ENCODE data around the gene RHOJ.

RHOJ gene

DNA sequence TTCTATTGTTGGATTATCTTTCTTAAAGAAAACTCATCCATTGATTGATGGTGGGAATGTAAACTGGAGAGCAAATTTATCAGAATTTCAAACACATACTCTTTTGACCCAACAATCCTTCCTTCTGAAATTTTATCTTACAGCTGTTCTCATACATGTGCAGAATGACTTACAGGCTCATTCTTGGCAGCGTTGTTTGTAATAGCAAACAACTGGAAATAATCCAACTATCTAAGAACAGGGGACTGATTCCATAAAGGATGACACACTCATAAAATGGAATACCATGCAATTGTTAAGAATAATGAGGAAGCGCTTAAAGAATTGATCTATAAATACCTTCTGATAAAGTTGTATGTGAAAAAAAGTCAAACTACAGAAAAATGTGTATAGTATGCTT is 24.0 kb downstream of the RHOJ start:
- Histone ChIP-seq H3K9me3 (ENCODE audit: control insufficient read depth, insufficient read depth, low read length) (no peaks in the 10 kb centered on the region), H3K4me3 (ENCODE audit: low read length) (no peak overlapping the region), H3K27ac (ENCODE audit: low read length) (no peak overlapping the region), H3K36me3 (ENCODE audit: control insufficient read depth, insufficient read depth, low read length) (no peaks in the 10 kb centered on the region), H3K27me3 (ENCODE audit: control insufficient read depth, insufficient read depth, low read length) (no peaks in the 10 kb centered on the region), H3K4me1 (ENCODE audit: control insufficient read depth, insufficient read depth, low read length) (no peaks in the 10 kb centered on the region)
- no CpG with 5 or more reads among the region's 2 CpGs for WGBS (ENCODE audit: insufficient coverage, insufficient read length)
- DNase-seq (ENCODE audit: low read depth, low spot score): no peak

DNA sequence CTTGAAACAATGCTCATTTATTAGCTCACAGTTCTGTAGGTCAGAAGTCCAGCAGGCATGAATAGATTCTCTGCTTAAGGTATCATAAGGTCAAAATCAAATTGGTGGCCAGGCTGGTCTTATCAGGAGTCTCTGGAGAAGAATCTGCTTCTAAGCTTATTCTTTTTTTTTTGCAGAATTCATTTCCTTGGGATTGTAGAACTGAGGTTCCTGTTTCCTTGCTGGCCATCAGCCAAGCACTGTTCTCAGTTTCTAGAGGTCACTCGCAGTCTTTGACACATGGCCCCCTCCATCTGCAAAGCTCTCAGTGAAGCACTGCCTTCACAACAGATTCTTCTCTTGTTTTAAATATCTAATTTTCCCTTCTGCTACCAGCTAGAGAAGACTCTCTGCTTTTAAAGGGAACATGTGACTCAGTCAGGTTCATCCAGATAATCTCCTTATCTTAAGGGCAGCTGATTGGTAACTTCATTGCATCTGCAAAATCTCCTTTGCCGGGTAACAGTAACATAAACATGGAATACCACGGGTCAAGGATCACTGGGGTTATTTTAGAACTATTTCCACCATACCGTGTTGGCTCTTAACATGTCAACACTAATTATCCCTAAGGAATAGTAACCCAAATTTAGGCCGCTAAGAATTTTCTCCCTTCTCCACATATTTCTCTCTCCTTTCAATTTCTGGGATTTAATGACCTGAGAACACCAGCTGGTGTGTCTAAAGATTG is 25.3 kb downstream of the RHOJ start:
- H3K4me1 ChIP-seq (ENCODE audit: control insufficient read depth, insufficient read depth, low read length): no peaks in the 10 kb centered on the region
- no peaks in the 10 kb centered on the region for H3K36me3 ChIP-seq (ENCODE audit: control insufficient read depth, insufficient read depth, low read length)
- H3K27me3 ChIP-seq (ENCODE audit: control insufficient read depth, insufficient read depth, low read length): no peaks in the 10 kb centered on the region
- no CpG with 5 or more reads among the region's 5 CpGs for WGBS (ENCODE audit: insufficient coverage, insufficient read length)
- no peak for DNase-seq (ENCODE audit: low read depth, low spot score)
- no peak overlapping the region for H3K27ac ChIP-seq (ENCODE audit: low read length)
- H3K4me3 ChIP-seq (ENCODE audit: low read length): no peak overlapping the region
- H3K9me3 ChIP-seq (ENCODE audit: control insufficient read depth, insufficient read depth, low read length): no peaks in the 10 kb centered on the region

DNA sequence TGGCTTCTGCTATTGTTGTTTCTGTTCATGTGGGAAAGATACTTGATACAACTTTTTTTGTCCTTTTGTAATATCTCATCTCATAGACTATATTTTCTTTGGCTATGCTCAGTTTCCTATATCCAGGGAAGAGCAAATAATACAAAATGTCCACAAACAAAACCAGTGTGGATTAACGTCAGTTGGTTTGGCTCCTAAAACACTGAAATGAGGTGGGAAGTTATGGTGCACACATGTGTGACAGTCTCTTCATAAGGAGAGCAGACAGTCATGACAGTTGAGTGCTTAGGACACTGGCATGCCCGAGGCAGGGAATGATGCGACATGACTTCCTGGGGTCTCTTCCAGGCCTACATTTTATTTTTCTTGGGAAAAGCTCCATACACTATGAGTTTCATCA is 27.5 kb downstream of the RHOJ start:
- Histone ChIP-seq H3K27me3 (ENCODE audit: control insufficient read depth, insufficient read depth, low read length) (no peaks in the 10 kb centered on the region), H3K9me3 (ENCODE audit: control insufficient read depth, insufficient read depth, low read length) (no peaks in the 10 kb centered on the region), H3K36me3 (ENCODE audit: control insufficient read depth, insufficient read depth, low read length) (no peaks in the 10 kb centered on the region), H3K4me1 (ENCODE audit: control insufficient read depth, insufficient read depth, low read length) (no peaks in the 10 kb centered on the region), H3K27ac (ENCODE audit: low read length) (no peak overlapping the region), H3K4me3 (ENCODE audit: low read length) (no peak overlapping the region)
- no peak for DNase-seq (ENCODE audit: low read depth, low spot score)
- WGBS (ENCODE audit: insufficient coverage, insufficient read length): no CpG with 5 or more reads among the region's 3 CpGs

DNA sequence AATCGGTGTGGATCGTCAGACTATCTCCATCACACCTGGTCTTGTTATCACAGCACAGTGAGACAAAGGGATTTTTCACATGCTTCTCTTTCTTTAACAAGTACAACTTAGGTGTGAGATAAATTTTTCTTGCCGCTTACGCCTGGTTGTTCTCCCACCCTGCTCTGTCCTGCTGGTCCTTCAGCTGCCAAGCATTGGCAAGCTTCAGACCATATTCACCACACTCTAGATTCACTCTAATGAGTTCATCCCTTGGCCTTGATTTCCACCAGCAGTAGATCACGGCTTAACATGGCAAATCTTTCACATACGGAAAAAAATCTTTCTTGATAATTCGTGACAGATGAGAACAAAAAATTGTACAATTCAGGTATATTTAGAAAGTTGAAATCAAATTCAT is 33.5 kb downstream of the RHOJ start:
- no CpG with 5 or more reads among the region's 7 CpGs for WGBS (ENCODE audit: insufficient coverage, insufficient read length)
- no peaks in the 10 kb centered on the region for H3K4me1 ChIP-seq (ENCODE audit: control insufficient read depth, insufficient read depth, low read length)
- H3K36me3 ChIP-seq (ENCODE audit: control insufficient read depth, insufficient read depth, low read length): no peaks in the 10 kb centered on the region
- no peak overlapping the region for H3K4me3 ChIP-seq (ENCODE audit: low read length)
- H3K27ac ChIP-seq (ENCODE audit: low read length): no peak overlapping the region
- H3K9me3 ChIP-seq (ENCODE audit: control insufficient read depth, insufficient read depth, low read length): no peaks in the 10 kb centered on the region
- H3K27me3 ChIP-seq (ENCODE audit: control insufficient read depth, insufficient read depth, low read length): no peaks in the 10 kb centered on the region
- no peak for DNase-seq (ENCODE audit: low read depth, low spot score)

DNA sequence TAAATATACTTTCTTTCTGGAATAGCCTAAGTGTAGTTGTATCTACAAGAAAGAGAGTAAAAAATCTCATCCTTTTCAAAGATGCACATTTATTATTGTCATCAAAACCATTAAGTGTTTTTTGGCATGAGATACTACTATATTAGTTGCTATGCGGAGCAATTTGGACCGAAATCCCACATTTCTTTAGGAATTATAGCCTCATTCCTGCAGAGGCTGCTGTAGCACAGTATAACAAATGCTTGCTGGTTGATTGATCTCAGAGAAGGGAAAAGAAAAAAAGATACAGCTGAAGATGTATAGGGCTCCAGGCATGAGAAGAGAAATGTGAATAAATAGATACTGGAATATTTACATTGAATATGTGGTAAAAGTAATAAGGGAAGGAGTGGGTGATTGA is 36.0 kb downstream of the RHOJ start:
- no peak for DNase-seq (ENCODE audit: low read depth, low spot score)
- Histone ChIP-seq H3K4me3 (ENCODE audit: low read length) (no peak overlapping the region), H3K27ac (ENCODE audit: low read length) (no peak overlapping the region), H3K27me3 (ENCODE audit: control insufficient read depth, insufficient read depth, low read length) (no peaks in the 10 kb centered on the region), H3K36me3 (ENCODE audit: control insufficient read depth, insufficient read depth, low read length) (no peaks in the 10 kb centered on the region), H3K4me1 (ENCODE audit: control insufficient read depth, insufficient read depth, low read length) (no peaks in the 10 kb centered on the region), H3K9me3 (ENCODE audit: control insufficient read depth, insufficient read depth, low read length) (no peaks in the 10 kb centered on the region)
- WGBS (ENCODE audit: insufficient coverage, insufficient read length): no CpG with 5 or more reads among the region's 2 CpGs

DNA sequence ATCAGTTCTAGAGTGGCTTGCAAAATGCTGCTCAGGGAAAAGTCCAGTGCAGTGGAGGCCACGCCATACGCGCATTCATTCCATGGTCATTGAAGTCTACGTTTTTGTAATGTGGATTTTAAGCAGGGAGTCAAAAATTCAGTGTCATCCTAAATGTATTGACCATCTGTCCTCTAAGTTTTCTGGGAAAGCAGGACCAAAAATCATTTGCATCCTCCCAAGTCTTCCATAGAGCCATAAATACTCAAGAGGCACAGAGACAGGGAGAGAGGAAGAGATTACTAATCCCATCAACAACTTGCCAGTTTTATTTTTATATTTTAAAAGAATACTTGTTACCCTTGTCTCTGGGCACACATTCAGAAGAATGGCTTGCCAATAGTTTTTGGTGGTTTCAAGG is 36.9 kb downstream of the RHOJ start:
- no peak for DNase-seq (ENCODE audit: low read depth, low spot score)
- H3K4me1 ChIP-seq (ENCODE audit: control insufficient read depth, insufficient read depth, low read length): no peaks in the 10 kb centered on the region

DNA sequence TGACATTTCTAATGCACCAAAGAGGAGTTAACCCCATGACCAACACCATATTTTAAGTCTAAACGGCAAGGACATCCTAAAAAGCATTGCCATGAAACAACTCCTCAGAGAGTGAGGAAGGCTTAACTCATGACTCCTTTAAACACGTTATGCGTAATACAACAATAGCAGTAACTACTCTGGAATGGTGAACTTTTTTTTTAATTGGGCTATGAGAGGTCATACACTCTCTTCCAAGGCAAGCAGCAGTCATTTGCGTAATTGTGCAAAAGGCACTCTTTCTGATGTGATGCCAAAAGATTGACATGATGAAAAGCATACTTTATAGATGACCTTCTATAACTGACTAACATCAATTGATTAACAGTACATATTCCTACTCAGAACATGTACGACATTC is 39.4 kb downstream of the RHOJ start:
- Histone ChIP-seq H3K27ac (ENCODE audit: low read length) (no peak overlapping the region), H3K9me3 (ENCODE audit: control insufficient read depth, insufficient read depth, low read length) (no peaks in the 10 kb centered on the region), H3K4me1 (ENCODE audit: control insufficient read depth, insufficient read depth, low read length) (no peaks in the 10 kb centered on the region), H3K4me3 (ENCODE audit: low read length) (no peak overlapping the region), H3K27me3 (ENCODE audit: control insufficient read depth, insufficient read depth, low read length) (no peaks in the 10 kb centered on the region), H3K36me3 (ENCODE audit: control insufficient read depth, insufficient read depth, low read length) (no peaks in the 10 kb centered on the region)
- WGBS (ENCODE audit: insufficient coverage, insufficient read length): no CpG with 5 or more reads among the region's 5 CpGs
- no peak for DNase-seq (ENCODE audit: low read depth, low spot score)

More for the DNA sequence above, 36.9 kb downstream of the RHOJ start:
- Histone ChIP-seq H3K9me3 (ENCODE audit: control insufficient read depth, insufficient read depth, low read length) (no peaks in the 10 kb centered on the region), H3K4me3 (ENCODE audit: low read length) (no peak overlapping the region), H3K36me3 (ENCODE audit: control insufficient read depth, insufficient read depth, low read length) (no peaks in the 10 kb centered on the region), H3K27me3 (ENCODE audit: control insufficient read depth, insufficient read depth, low read length) (no peaks in the 10 kb centered on the region), H3K27ac (ENCODE audit: low read length) (no peak overlapping the region)
- WGBS (ENCODE audit: insufficient coverage, insufficient read length): no CpG with 5 or more reads among the region's 4 CpGs

DNA sequence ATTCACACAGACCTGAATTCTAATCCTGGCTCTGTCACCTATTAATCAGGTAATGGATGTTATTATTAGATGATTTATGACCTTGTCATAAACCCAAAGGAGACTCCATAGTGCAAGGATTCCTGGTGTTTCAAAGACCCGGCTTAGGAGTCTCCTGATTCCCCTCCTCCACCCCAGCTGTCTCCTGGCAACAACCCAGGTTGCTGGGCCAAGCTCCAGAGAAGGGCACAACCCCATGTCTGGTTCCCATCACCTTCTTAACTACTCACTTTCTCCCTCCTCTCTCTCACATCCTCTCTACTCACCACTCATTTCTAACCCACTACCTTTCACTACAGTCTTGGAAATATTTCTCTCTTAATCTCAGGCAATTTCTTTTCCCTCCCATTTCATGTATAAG is 41.6 kb downstream of the RHOJ start:
- Histone ChIP-seq H3K4me3 (ENCODE audit: low read length) (no peak overlapping the region), H3K27ac (ENCODE audit: low read length) (no peak overlapping the region), H3K36me3 (ENCODE audit: control insufficient read depth, insufficient read depth, low read length) (no peaks in the 10 kb centered on the region), H3K9me3 (ENCODE audit: control insufficient read depth, insufficient read depth, low read length) (no peaks in the 10 kb centered on the region), H3K4me1 (ENCODE audit: control insufficient read depth, insufficient read depth, low read length) (no peaks in the 10 kb centered on the region), H3K27me3 (ENCODE audit: control insufficient read depth, insufficient read depth, low read length) (no peaks in the 10 kb centered on the region)
- WGBS (ENCODE audit: insufficient coverage, insufficient read length): no CpG with 5 or more reads among the region's 1 CpG
- DNase-seq (ENCODE audit: low read depth, low spot score): no peak

DNA sequence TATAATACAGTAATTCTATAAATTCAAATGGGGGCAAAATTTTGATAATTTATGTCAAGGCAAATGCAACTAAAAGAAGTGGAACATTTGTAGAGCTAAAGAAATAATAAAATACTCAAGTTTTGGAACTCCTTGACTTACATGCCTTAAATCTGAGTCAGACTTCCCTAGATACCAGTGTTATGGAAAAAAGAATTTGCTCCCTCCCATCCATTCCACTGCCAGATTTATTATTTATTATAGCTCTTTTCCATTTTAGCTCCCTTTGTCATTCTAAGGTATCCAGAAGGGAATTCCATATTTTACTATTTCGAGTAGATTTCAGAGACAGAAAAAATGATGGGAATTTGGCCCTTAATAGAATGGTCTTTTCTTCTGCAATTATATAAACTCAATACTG is 44.0 kb downstream of the RHOJ start:
- DNase-seq (ENCODE audit: low read depth, low spot score): no peak
- Histone ChIP-seq H3K9me3 (ENCODE audit: control insufficient read depth, insufficient read depth, low read length) (no peaks in the 10 kb centered on the region), H3K4me3 (ENCODE audit: low read length) (no peak overlapping the region), H3K27me3 (ENCODE audit: control insufficient read depth, insufficient read depth, low read length) (no peaks in the 10 kb centered on the region), H3K36me3 (ENCODE audit: control insufficient read depth, insufficient read depth, low read length) (no peaks in the 10 kb centered on the region), H3K4me1 (ENCODE audit: control insufficient read depth, insufficient read depth, low read length) (no peaks in the 10 kb centered on the region), H3K27ac (ENCODE audit: low read length) (no peak overlapping the region)
- WGBS (ENCODE audit: insufficient coverage, insufficient read length): no CpG with 5 or more reads among the region's 1 CpG

DNA sequence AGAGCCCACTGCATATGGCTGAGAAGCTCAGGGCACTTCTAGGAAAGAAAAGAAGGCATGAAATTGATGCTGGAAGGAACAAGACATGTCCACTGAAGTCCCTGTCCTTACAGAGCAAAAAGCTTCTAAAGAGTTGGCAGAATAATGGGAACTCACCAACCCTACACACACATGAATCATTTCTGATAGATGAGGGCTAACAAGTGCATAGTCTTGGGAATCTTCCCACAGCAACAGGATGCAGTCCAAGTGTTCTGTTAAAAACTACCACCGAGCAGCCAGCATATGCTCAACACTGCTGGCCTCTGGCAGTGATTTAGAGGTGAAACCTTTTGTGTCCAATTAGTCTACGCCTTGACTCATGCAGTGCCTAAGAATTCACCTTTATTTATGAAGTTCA is 44.8 kb downstream of the RHOJ start:
- H3K27me3 ChIP-seq (ENCODE audit: control insufficient read depth, insufficient read depth, low read length): no peaks in the 10 kb centered on the region
- DNase-seq (ENCODE audit: low read depth, low spot score): no peak
- no peak overlapping the region for H3K27ac ChIP-seq (ENCODE audit: low read length)
- no peaks in the 10 kb centered on the region for H3K36me3 ChIP-seq (ENCODE audit: control insufficient read depth, insufficient read depth, low read length)
- WGBS (ENCODE audit: insufficient coverage, insufficient read length): no CpG with 5 or more reads among the region's 2 CpGs
- no peaks in the 10 kb centered on the region for H3K9me3 ChIP-seq (ENCODE audit: control insufficient read depth, insufficient read depth, low read length)
- no peaks in the 10 kb centered on the region for H3K4me1 ChIP-seq (ENCODE audit: control insufficient read depth, insufficient read depth, low read length)
- no peak overlapping the region for H3K4me3 ChIP-seq (ENCODE audit: low read length)

DNA sequence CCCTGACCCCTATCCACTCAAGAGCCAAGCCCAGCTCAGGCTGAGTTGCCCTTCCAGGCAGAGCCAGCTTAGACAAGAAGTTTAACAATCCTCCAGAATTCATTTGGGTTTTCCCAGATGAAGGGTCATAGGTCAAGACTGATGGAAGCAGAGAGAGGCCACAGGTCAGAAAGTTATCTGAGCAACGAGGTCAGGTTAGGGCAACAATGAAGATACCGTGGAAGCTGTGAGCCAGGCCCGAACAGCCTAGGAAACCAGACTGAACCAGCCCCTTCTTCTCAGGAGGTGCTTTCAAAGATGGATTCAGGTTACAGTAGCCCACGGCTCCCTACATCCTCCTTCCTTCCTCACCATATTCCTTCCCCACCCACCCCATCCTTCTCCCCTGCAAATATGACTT is 53.1 kb downstream of the RHOJ start:
- Histone ChIP-seq H3K27ac (ENCODE audit: low read length) (no peak overlapping the region), H3K36me3 (ENCODE audit: control insufficient read depth, insufficient read depth, low read length) (no peaks in the 10 kb centered on the region), H3K4me3 (ENCODE audit: low read length) (no peak overlapping the region), H3K9me3 (ENCODE audit: control insufficient read depth, insufficient read depth, low read length) (no peaks in the 10 kb centered on the region), H3K27me3 (ENCODE audit: control insufficient read depth, insufficient read depth, low read length) (no peaks in the 10 kb centered on the region), H3K4me1 (ENCODE audit: control insufficient read depth, insufficient read depth, low read length) (no peaks in the 10 kb centered on the region)
- no peak for DNase-seq (ENCODE audit: low read depth, low spot score)
- WGBS (ENCODE audit: insufficient coverage, insufficient read length): no CpG with 5 or more reads among the region's 4 CpGs
